ENCODE measurements around the gene CPED1. TPM values are rescaled to one million over a fixed set of nuclear protein-coding genes. Genes with fewer than 3 reads are reported as not detected.

Gene CPED1
- total RNA-seq, 1 donor from 2014 or later, result 3.9 TPM

- H3K4me3 Mint-ChIP-seq (ENCODE audit: unreplicated experiment), result peak overlapping the region; percentile 84
- H3K27ac Mint-ChIP-seq (ENCODE audit: unreplicated experiment), result peak overlapping the region; percentile 77
Observed at GRCh38 chr7:120989257-120990220, 1.0 kb downstream of the CPED1 start.

GRCh38 chr7:120990468-120991118, 2.1 kb downstream of the CPED1 start:
- no peak for DNase-seq (ENCODE audit: extremely low spot score, unreplicated experiment)
- peak overlapping the region; percentile 84 for H3K4me3 Mint-ChIP-seq (ENCODE audit: unreplicated experiment)

More at GRCh38 chr7:120989257-120990220, 1.0 kb downstream of the CPED1 start:
- Mint-ChIP-seq H3K4me1 (ENCODE audit: unreplicated experiment) (peaks cover 56% of the 10 kb centered on the region), H3K27me3 (ENCODE audit: unreplicated experiment) (no peaks in the 10 kb centered on the region), H3K9me3 (ENCODE audit: unreplicated experiment) (no peaks in the 10 kb centered on the region), H3K36me3 (ENCODE audit: unreplicated experiment) (no peaks in the 10 kb centered on the region)
- DNase-seq (ENCODE audit: extremely low spot score, unreplicated experiment), result no peak
- no peak for TF ChIP-seq CTCF (IDR thresholded peaks at IDR 0.05)

GRCh38 chr7:120991161-120991560, 2.6 kb downstream of the CPED1 start:
- peak overlapping the region; percentile 39 for H3K4me3 Mint-ChIP-seq (ENCODE audit: unreplicated experiment)
- peak overlapping the region; percentile 70 for H3K27ac Mint-ChIP-seq (ENCODE audit: unreplicated experiment)
- no peak for TF ChIP-seq CTCF (IDR thresholded peaks at IDR 0.05)
- no peaks in the 10 kb centered on the region for H3K36me3 Mint-ChIP-seq (ENCODE audit: unreplicated experiment)
- H3K4me1 Mint-ChIP-seq (ENCODE audit: unreplicated experiment), result peaks cover 60% of the 10 kb centered on the region
- no peaks in the 10 kb centered on the region for H3K27me3 Mint-ChIP-seq (ENCODE audit: unreplicated experiment)
- DNase-seq (ENCODE audit: extremely low spot score, unreplicated experiment), result no peak
- no peaks in the 10 kb centered on the region for H3K9me3 Mint-ChIP-seq (ENCODE audit: unreplicated experiment)

More at GRCh38 chr7:120990468-120991118, 2.1 kb downstream of the CPED1 start:
- H3K36me3 Mint-ChIP-seq (ENCODE audit: unreplicated experiment), result no peaks in the 10 kb centered on the region
- TF ChIP-seq CTCF (IDR thresholded peaks at IDR 0.05), result no peak
- H3K9me3 Mint-ChIP-seq (ENCODE audit: unreplicated experiment), result no peaks in the 10 kb centered on the region
- peaks cover 56% of the 10 kb centered on the region for H3K4me1 Mint-ChIP-seq (ENCODE audit: unreplicated experiment)
- peak overlapping the region; percentile 57 for H3K27ac Mint-ChIP-seq (ENCODE audit: unreplicated experiment)
- H3K27me3 Mint-ChIP-seq (ENCODE audit: unreplicated experiment), result no peaks in the 10 kb centered on the region

- peak overlapping the region; percentile 39 for H3K4me3 Mint-ChIP-seq (ENCODE audit: unreplicated experiment)
- peaks cover 65% of the 10 kb centered on the region for H3K4me1 Mint-ChIP-seq (ENCODE audit: unreplicated experiment)
- no peaks in the 10 kb centered on the region for H3K9me3 Mint-ChIP-seq (ENCODE audit: unreplicated experiment)
- DNase-seq (ENCODE audit: extremely low spot score, unreplicated experiment), result no peak
- no peaks in the 10 kb centered on the region for H3K36me3 Mint-ChIP-seq (ENCODE audit: unreplicated experiment)
- peak overlapping the region; percentile 70 for H3K27ac Mint-ChIP-seq (ENCODE audit: unreplicated experiment)
- no peaks in the 10 kb centered on the region for H3K27me3 Mint-ChIP-seq (ENCODE audit: unreplicated experiment)
- TF ChIP-seq CTCF (IDR thresholded peaks at IDR 0.05), result no peak
Observed at GRCh38 chr7:120991581-120991980, 3.1 kb downstream of the CPED1 start.

All from osteocyte (in vitro differentiated cells).